ENCODE measurements around the gene UBR3.
"Not testable (repeated sequence)": the region's sequence is repeated elsewhere in the genome, so short reads cannot be mapped to it uniquely, and the experiment has no call there.

The UBR3 gene

GRCh38 chr2:169910109-169910799, 83.0 kb downstream of the UBR3 start:
- DNase-seq (no peak), ATAC-seq (replicated peaks) (no peak)
- Mint-ChIP-seq H3K9me3 (no peaks in the 10 kb centered on the region), H3K27me3 (no peaks in the 10 kb centered on the region), H3K27ac (no peak overlapping the region), H3K4me3 (no peak overlapping the region), H3K4me1 (no peaks in the 10 kb centered on the region), H3K36me3 (peaks cover 21 to 41% of the 10 kb centered on the region in 2 donors)

- ATAC-seq (replicated peaks): no peak
- H3K4me3 Mint-ChIP-seq: no peak overlapping the region
- H3K27me3 Mint-ChIP-seq: no peaks in the 10 kb centered on the region
- DNase-seq: no peak
- peaks cover 24 to 43% of the 10 kb centered on the region in 2 donors for H3K36me3 Mint-ChIP-seq
- no peaks in the 10 kb centered on the region for H3K4me1 Mint-ChIP-seq
- H3K27ac Mint-ChIP-seq: no peak overlapping the region
- H3K9me3 Mint-ChIP-seq: no peaks in the 10 kb centered on the region
Measured at GRCh38 chr2:169911119-169911518, 83.9 kb downstream of the UBR3 start.

- no peaks in the 10 kb centered on the region for H3K9me3 Mint-ChIP-seq
- no peak overlapping the region for H3K27ac Mint-ChIP-seq
- H3K4me1 Mint-ChIP-seq: no peaks in the 10 kb centered on the region
- no peak overlapping the region for H3K4me3 Mint-ChIP-seq
- peaks cover 24 to 37% of the 10 kb centered on the region in 2 donors for H3K36me3 Mint-ChIP-seq
- no peaks in the 10 kb centered on the region for H3K27me3 Mint-ChIP-seq
- no peak for ATAC-seq (replicated peaks)
- DNase-seq: no peak
Measured at GRCh38 chr2:169916623-169917022, 89.4 kb downstream of the UBR3 start.

- Mint-ChIP-seq H3K4me1 (no peaks in the 10 kb centered on the region), H3K27ac (no peak overlapping the region), H3K9me3 (no peaks in the 10 kb centered on the region), H3K4me3 (no peak overlapping the region), H3K27me3 (no peaks in the 10 kb centered on the region), H3K36me3 (peaks cover 14 to 17% of the 10 kb centered on the region in 2 donors)
- DNase-seq (no peak), ATAC-seq (replicated peaks) (no peak)
Measured at GRCh38 chr2:169923977-169924376, 96.7 kb downstream of the UBR3 start.

- peaks cover 12 to 14% of the 10 kb centered on the region in 2 donors for H3K36me3 Mint-ChIP-seq
- H3K4me1 Mint-ChIP-seq: no peaks in the 10 kb centered on the region
- ATAC-seq (replicated peaks) (no peak), DNase-seq (no peak)
- H3K27me3 Mint-ChIP-seq: no peaks in the 10 kb centered on the region
- peak overlapping the region; percentile 2 for H3K27ac Mint-ChIP-seq
- H3K4me3 Mint-ChIP-seq: no peak overlapping the region
- H3K9me3 Mint-ChIP-seq: no peaks in the 10 kb centered on the region
Measured at GRCh38 chr2:169925968-169926367, 98.7 kb downstream of the UBR3 start.

- Mint-ChIP-seq H3K4me1 (no peaks in the 10 kb centered on the region), H3K4me3 (no peak overlapping the region), H3K27ac (no peak overlapping the region), H3K9me3 (no peaks in the 10 kb centered on the region), H3K27me3 (no peaks in the 10 kb centered on the region), H3K36me3 (peaks cover 12 to 14% of the 10 kb centered on the region in 2 donors)
- ATAC-seq (replicated peaks): no peak
- DNase-seq: no peak
Measured at GRCh38 chr2:169928463-169928864, 101.2 kb downstream of the UBR3 start.

GRCh38 chr2:169933124-169933711, 106.0 kb downstream of the UBR3 start:
- Mint-ChIP-seq H3K27me3 (no peaks in the 10 kb centered on the region), H3K9me3 (no peaks in the 10 kb centered on the region), H3K27ac (no peak overlapping the region), H3K36me3 (peaks cover 15 to 27% of the 10 kb centered on the region in 2 donors), H3K4me3 (no peak overlapping the region), H3K4me1 (no peaks in the 10 kb centered on the region)
- no peak for DNase-seq
- peak; percentile 62 to 69 for ATAC-seq (replicated peaks)

GRCh38 chr2:169936652-169937051, 109.4 kb downstream of the UBR3 start:
- H3K36me3 Mint-ChIP-seq: peaks cover 17 to 24% of the 10 kb centered on the region in 2 donors
- H3K27ac Mint-ChIP-seq; H3K4me1 Mint-ChIP-seq; ATAC-seq (replicated peaks); H3K9me3 Mint-ChIP-seq; H3K4me3 Mint-ChIP-seq; H3K27me3 Mint-ChIP-seq; DNase-seq: not testable (repeated sequence)

- Mint-ChIP-seq H3K4me3 (no peak overlapping the region), H3K9me3 (no peaks in the 10 kb centered on the region), H3K27ac (no peak overlapping the region), H3K36me3 (peaks cover 11 to 33% of the 10 kb centered on the region in 2 donors), H3K4me1 (peaks cover 0 to 2% of the 10 kb centered on the region in 2 donors), H3K27me3 (no peaks in the 10 kb centered on the region)
- no peak for ATAC-seq (replicated peaks)
- no peak for DNase-seq
Measured at GRCh38 chr2:169945515-169945914, 118.3 kb downstream of the UBR3 start.

- H3K27ac Mint-ChIP-seq: no peak overlapping the region
- ATAC-seq (replicated peaks): no peak
- H3K4me1 Mint-ChIP-seq: no peaks in the 10 kb centered on the region
- H3K36me3 Mint-ChIP-seq: peaks cover 11 to 33% of the 10 kb centered on the region in 2 donors
- DNase-seq: no peak
- no peak overlapping the region for H3K4me3 Mint-ChIP-seq
- H3K27me3 Mint-ChIP-seq: no peaks in the 10 kb centered on the region
- no peaks in the 10 kb centered on the region for H3K9me3 Mint-ChIP-seq
Measured at GRCh38 chr2:169946092-169946491, 118.8 kb downstream of the UBR3 start.

- no peak for ATAC-seq (replicated peaks)
- peaks cover 14 to 36% of the 10 kb centered on the region in 2 donors for H3K36me3 Mint-ChIP-seq
Measured at GRCh38 chr2:169946546-169946945, 119.3 kb downstream of the UBR3 start.

GRCh38 chr2:169955940-169956339, 128.7 kb downstream of the UBR3 start:
- no peak for ATAC-seq (replicated peaks)
- Mint-ChIP-seq H3K4me1 (no peaks in the 10 kb centered on the region), H3K27me3 (no peaks in the 10 kb centered on the region), H3K9me3 (no peaks in the 10 kb centered on the region), H3K4me3 (no peak overlapping the region), H3K27ac (no peak overlapping the region), H3K36me3 (peaks cover 26 to 55% of the 10 kb centered on the region in 2 donors)
- DNase-seq: no peak

More at GRCh38 chr2:169946546-169946945, 119.3 kb downstream of the UBR3 start:
- no peaks in the 10 kb centered on the region for H3K27me3 Mint-ChIP-seq
- H3K9me3 Mint-ChIP-seq: no peaks in the 10 kb centered on the region
- no peak overlapping the region for H3K27ac Mint-ChIP-seq
- H3K4me1 Mint-ChIP-seq: no peaks in the 10 kb centered on the region
- no peak for DNase-seq
- H3K4me3 Mint-ChIP-seq: no peak overlapping the region

GRCh38 chr2:169957219-169957618, 130.0 kb downstream of the UBR3 start:
- H3K4me3 Mint-ChIP-seq; H3K9me3 Mint-ChIP-seq; H3K4me1 Mint-ChIP-seq; H3K27me3 Mint-ChIP-seq; DNase-seq; H3K27ac Mint-ChIP-seq; ATAC-seq (replicated peaks): not testable (repeated sequence)
- peaks cover 29 to 53% of the 10 kb centered on the region in 2 donors for H3K36me3 Mint-ChIP-seq

- Mint-ChIP-seq H3K27me3 (no peaks in the 10 kb centered on the region), H3K36me3 (peaks cover 26 to 60% of the 10 kb centered on the region in 2 donors), H3K4me3 (no peak overlapping the region), H3K4me1 (peaks cover 0 to 2% of the 10 kb centered on the region in 2 donors), H3K9me3 (no peaks in the 10 kb centered on the region), H3K27ac (peak overlapping the region; percentile 22)
- no peak for ATAC-seq (replicated peaks)
- no peak for DNase-seq
Measured at GRCh38 chr2:169961911-169962310, 134.7 kb downstream of the UBR3 start.

GRCh38 chr2:169963786-169964185, 136.5 kb downstream of the UBR3 start:
- no peaks in the 10 kb centered on the region for H3K9me3 Mint-ChIP-seq
- peaks cover 0 to 2% of the 10 kb centered on the region in 2 donors for H3K4me1 Mint-ChIP-seq
- H3K36me3 Mint-ChIP-seq: peaks cover 29 to 60% of the 10 kb centered on the region in 2 donors
- ATAC-seq (replicated peaks) (no peak), DNase-seq (no peak)
- no peak overlapping the region for H3K27ac Mint-ChIP-seq
- H3K27me3 Mint-ChIP-seq: no peaks in the 10 kb centered on the region
- no peak overlapping the region for H3K4me3 Mint-ChIP-seq

All from stimulated activated naive B cell treated with anti-CD40 and anti-IgM and Interleukin-4, amounts not matched to agents 10 μg/mL and 1 μg/mL and 100 μg/mL, for 72 hours (primary cell).